Smooth muscle cell (in vitro differentiated cells): ENCODE measurements around the gene CDH4. TPM values are rescaled to one million over a fixed set of nuclear protein-coding genes. Genes with fewer than 3 reads are reported as not detected.

Experiments
- DNase-seq: peaks from one replicate; lab custom pipeline; 2025; ENCODE audit not compliant: unreplicated experiment; lab: John Stamatoyannopoulos, UW
- H2AFZ ChIP-seq: fragments of 200-600 bp; sonication (generic); 2 replicates; pipeline ENCODE4 v1.6.0; 2016; ENCODE audit warnings: antibody characterized with exemption, low read depth, mild to moderate bottlenecking
- H3F3A ChIP-seq: fragments of 200-600 bp; sonication (generic); 2 replicates; pipeline ENCODE4 v1.6.0; 2017; ENCODE audit warnings: antibody characterized with exemption, low read depth
- H3K27ac ChIP-seq: fragments of 200-600 bp; sonication (generic); 2 replicates; pipeline ENCODE4 v1.5.1; 2016; ENCODE audit warnings: low read depth, mild to moderate bottlenecking
- H3K27me3 ChIP-seq: fragments of 200-600 bp; sonication (generic); 2 replicates; pipeline ENCODE4 v1.6.1; 2016; ENCODE audit warnings: low read depth, mild to moderate bottlenecking
- H3K36me3 ChIP-seq: fragments of 200-600 bp; sonication (generic); 2 replicates; pipeline ENCODE4 v1.5.1; 2016; ENCODE audit warnings: low read depth
- H3K4me1 ChIP-seq: fragments of 200-600 bp; sonication (generic); 2 replicates; pipeline ENCODE4 v1.5.1; 2016; ENCODE audit warnings: low read depth
- H3K4me2 ChIP-seq: fragments of 200-600 bp; sonication (generic); 2 replicates; pipeline ENCODE4 v1.6.0; 2016; ENCODE audit warnings: mild to moderate bottlenecking
- H3K4me3 ChIP-seq: fragments of 200-600 bp; sonication (generic); 2 replicates; pipeline ENCODE4 v1.5.1; 2016; ENCODE audit warnings: mild to moderate bottlenecking
- H3K79me2 ChIP-seq: fragments of 200-600 bp; sonication (generic); 2 replicates; pipeline ENCODE4 v1.6.0; 2016; ENCODE audit warnings: low read depth, mild to moderate bottlenecking
- H3K9ac ChIP-seq: fragments of 200-600 bp; sonication (generic); 2 replicates; pipeline ENCODE4 v1.6.0; 2016; ENCODE audit warnings: low read depth
- H3K9me3 ChIP-seq: fragments of 200-600 bp; sonication (generic); replicated peaks from 2 replicates; pipeline ENCODE4 v1.5.1; 2016; ENCODE audit warnings: low read depth
- H4K20me1 ChIP-seq: fragments of 200-600 bp; sonication (generic); 2 replicates; pipeline ENCODE4 v1.6.0; 2016; ENCODE audit warnings: low read depth
- CTCF ChIP-seq: fragments of 200-600 bp; sonication (generic); IDR thresholded peaks from 2 replicates; pipeline ENCODE4 v1.5.1; 2017; ENCODE audit warnings: borderline replicate concordance, mild to moderate bottlenecking, antibody characterized with exemption; ENCODE audit not compliant: insufficient read depth, poor library complexity, severe bottlenecking
- WGBS: methylation state at CpG from one replicate; pipeline ENCODE4 v1.1.7; 2016; ENCODE audit warnings: low lambda C conversion rate; 5-methylcytosine and 5-hydroxymethylcytosine counted together
- polyA plus RNA-seq: library from polyadenylated mRNA; unstranded; fragments of >200 nt; fragmentation: Nextera tagmentation; extraction: Ambion mirVana; gene quantifications from 2 replicates; pipeline ENCODE4 v1.2.1, GENCODE V29; 2016
- total RNA-seq: library from RNA; depleted of rRNA; stranded (reverse); fragments of >200 nt; gene quantifications from 2 replicates; pipeline ENCODE4 v1.2.3, GENCODE V29; 2014

CDH4 gene
- total and polyA plus RNA-seq, 2 experiments from 2014 or later, result 0.03 to 0.04 TPM

GRCh38 chr20:61539706-61540360 is 287.8 kb downstream of the CDH4 start:
- Histone ChIP-seq H4K20me1 (no peaks in the 10 kb centered on the region), H3K4me2 (no peak overlapping the region), H3K9ac (no peak overlapping the region), H3K27me3 (peaks cover 34% of the 10 kb centered on the region), H3K4me3 (no peak overlapping the region), H3K79me2 (no peaks in the 10 kb centered on the region), H3K27ac (no peak overlapping the region), H3K9me3 (no peaks in the 10 kb centered on the region), H2AFZ (no peak overlapping the region), H3K36me3 (no peaks in the 10 kb centered on the region), H3K4me1 (no peaks in the 10 kb centered on the region), H3F3A (no peaks in the 10 kb centered on the region)
- DNase-seq, result no peak
- TF ChIP-seq CTCF, result no peak
- WGBS, result 94% methylated on average over 19 of the region's 19 CpGs

- Histone ChIP-seq H3K27me3 (peaks cover 26% of the 10 kb centered on the region), H3K9me3 (no peaks in the 10 kb centered on the region), H3K27ac (no peak overlapping the region), H3K4me3 (no peak overlapping the region), H4K20me1 (no peaks in the 10 kb centered on the region), H3K4me2 (no peak overlapping the region), H3K9ac (no peak overlapping the region), H3K4me1 (no peaks in the 10 kb centered on the region), H3K79me2 (no peaks in the 10 kb centered on the region), H2AFZ (no peak overlapping the region), H3F3A (no peaks in the 10 kb centered on the region), H3K36me3 (no peaks in the 10 kb centered on the region)
- WGBS, result 95% methylated on average over 7 of the region's 7 CpGs
- TF ChIP-seq CTCF, result no peak
- DNase-seq, result no peak
Observed at GRCh38 chr20:61541537-61541936, 289.5 kb downstream of the CDH4 start.

GRCh38 chr20:61543086-61543485 is 291.0 kb downstream of the CDH4 start:
- Histone ChIP-seq H3K9ac (no peak overlapping the region), H3K4me2 (no peak overlapping the region), H3K27me3 (peaks cover 23% of the 10 kb centered on the region), H3K9me3 (no peaks in the 10 kb centered on the region), H3K36me3 (no peaks in the 10 kb centered on the region), H4K20me1 (no peaks in the 10 kb centered on the region), H3K4me3 (no peak overlapping the region), H3F3A (no peaks in the 10 kb centered on the region), H3K79me2 (no peaks in the 10 kb centered on the region), H3K4me1 (no peaks in the 10 kb centered on the region), H2AFZ (no peak overlapping the region), H3K27ac (no peak overlapping the region)
- TF ChIP-seq CTCF, result no peak
- no peak for DNase-seq
- 95% methylated on average over 8 of the region's 8 CpGs for WGBS

- DNase-seq, result no peak
- no peaks in the 10 kb centered on the region for H3F3A ChIP-seq
- H3K9ac ChIP-seq, result no peak overlapping the region
- WGBS, result 94% methylated on average over 34 of the region's 34 CpGs
- no peaks in the 10 kb centered on the region for H3K36me3 ChIP-seq
- H3K4me3 ChIP-seq, result no peak overlapping the region
- no peaks in the 10 kb centered on the region for H3K9me3 ChIP-seq
- no peaks in the 10 kb centered on the region for H4K20me1 ChIP-seq
- no peak overlapping the region for H3K4me2 ChIP-seq
- peaks cover 30% of the 10 kb centered on the region for H3K27me3 ChIP-seq
- H2AFZ ChIP-seq, result no peak overlapping the region
- H3K79me2 ChIP-seq, result no peaks in the 10 kb centered on the region
- no peaks in the 10 kb centered on the region for H3K4me1 ChIP-seq
- no peak for TF ChIP-seq CTCF
- H3K27ac ChIP-seq, result no peak overlapping the region
Observed at GRCh38 chr20:61543931-61544745, 292.1 kb downstream of the CDH4 start.
